Nucleus accumbens (tissue), 56 donors: ENCODE results near the gene MYRFL.
"Not testable (repeated sequence)": the region's sequence is repeated elsewhere in the genome, so short reads cannot be mapped to it uniquely, and the experiment has no call there.

Source experiments
- DNase-seq, 56 donors: peaks; one replicate each; lab custom pipeline; 2025; lab: John Stamatoyannopoulos, UW

MYRFL gene

DNA sequence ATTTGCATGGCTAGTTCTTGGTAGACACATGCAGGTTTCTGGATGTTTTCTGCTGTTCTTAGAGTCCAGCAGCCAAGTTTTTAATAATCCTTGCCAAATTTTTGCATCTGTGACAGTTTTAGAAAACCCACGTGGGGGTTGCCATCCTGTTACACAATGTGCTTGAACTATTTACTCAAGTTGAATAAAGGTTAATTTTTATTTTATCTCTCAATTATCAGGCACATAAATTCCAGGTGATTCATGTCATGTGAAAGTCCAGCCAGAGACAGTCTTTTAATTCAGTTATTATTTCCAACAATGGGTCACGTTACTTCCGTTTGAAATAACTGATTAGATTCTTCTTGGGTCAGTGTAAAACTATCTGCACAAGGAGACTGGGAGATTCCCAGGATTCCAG is 15.7 kb downstream of the MYRFL start:
- DNase-seq, result no peak

DNA sequence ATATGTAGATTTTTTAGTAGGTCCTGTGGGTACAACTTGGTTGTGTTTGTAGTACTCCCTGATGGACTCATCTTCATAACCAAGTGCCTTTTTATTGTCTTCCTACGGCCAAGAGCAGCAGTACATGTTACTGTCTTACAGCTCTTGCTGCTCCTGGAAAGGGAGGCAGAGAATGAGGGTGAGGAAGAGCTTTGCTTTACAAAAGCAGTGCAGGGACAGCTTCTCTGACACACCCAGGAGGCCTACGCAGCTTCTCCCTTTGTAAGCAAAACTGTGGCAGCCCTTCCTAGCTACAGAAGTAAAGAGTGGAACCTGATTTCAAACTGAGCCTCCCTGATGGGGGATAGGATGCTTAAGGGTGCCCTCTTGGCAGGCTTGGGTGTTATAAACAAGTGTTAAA is 18.6 kb downstream of the MYRFL start:
- no peak for DNase-seq

- no peak for DNase-seq
These were observed 19.4 kb downstream of the MYRFL start for GRCh38 chr12:69844416-69844815.

- no peak for DNase-seq
These were observed 19.8 kb downstream of the MYRFL start for GRCh38 chr12:69844836-69845235.

DNA sequence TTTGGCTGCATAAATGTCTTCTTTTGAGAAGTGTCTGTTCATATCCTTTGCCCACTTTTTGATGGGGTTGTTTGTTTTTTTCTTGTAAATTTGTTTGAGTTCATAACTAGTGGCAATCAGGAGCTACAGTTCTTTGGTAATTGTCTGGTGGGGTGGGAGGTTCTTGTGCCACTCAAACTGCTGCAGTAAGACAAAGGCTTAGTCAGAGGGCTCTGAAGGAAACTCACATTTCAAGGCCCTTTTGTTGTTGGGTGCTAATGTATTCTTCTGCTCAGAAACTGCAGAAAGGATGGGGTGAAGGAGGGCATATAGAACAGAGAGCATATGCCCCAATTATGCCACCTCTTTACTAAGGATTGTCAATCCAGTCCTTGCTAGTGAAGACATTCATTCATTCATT is 21.9 kb downstream of the MYRFL start:
- peak in 11 of 56 donors; percentile 1 to 29 (median 9) for DNase-seq

- DNase-seq, result no peak
These were observed 26.9 kb downstream of the MYRFL start for GRCh38 chr12:69851976-69852375.

DNA sequence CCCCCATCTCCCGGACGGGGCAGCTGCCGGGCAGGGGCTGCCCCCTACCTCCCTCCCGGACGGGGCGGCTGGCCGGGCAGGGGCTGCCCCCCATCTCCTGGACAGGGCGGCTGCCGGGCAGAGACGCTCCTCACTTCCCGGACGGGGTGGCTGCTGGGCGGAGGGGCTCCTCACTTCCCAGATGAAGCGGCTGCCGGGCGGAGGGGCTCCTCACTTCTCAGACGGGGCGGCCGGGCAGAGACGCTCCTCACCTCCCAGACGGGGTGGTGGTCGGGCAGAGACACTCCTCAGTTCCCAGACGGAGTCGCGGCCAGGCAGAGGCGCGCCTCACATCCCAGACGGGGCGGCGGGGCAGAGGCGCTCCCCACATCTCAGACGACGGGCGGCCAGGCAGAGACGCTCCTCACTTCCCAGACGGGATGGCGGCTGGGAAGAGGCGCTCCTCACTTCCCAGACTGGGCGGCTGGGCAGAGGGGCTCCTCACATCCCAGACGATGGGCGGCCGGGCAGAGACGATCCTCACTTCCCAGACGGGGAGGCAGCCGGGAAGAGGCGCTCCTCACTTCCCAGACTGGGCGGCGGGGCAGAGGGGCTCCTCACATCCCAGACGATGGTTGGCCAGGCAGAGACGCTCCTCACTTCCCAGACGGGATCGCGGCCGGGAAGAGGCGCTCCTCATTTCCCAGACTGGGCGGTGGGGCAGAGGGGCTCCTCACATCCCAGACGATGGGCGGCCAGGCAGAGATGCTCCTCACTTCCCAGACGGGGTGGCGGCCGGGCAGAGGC is 28.3 kb downstream of the MYRFL start:
- not testable (repeated sequence) for DNase-seq

DNA sequence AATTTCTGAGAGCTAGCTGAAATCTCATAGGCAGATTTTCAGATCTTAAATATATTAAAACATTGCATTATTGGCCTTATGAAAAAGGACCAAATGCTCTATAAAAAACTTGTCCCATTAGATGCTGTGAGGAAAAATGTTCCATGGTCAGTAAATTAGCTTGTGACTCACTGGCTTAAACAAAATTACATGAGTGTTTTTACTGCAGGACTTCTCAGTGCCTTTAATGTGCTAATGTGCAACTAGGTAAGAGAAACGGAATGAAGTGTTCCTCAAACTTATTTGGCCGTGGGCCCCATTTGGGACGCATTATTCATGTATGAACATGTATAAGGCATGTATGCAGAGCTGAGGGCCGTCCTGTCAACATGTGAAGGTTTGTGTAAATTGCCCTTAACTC is 41.7 kb downstream of the MYRFL start:
- no peak for DNase-seq

- DNase-seq, result no peak
These were observed 43.7 kb downstream of the MYRFL start for GRCh38 chr12:69868695-69869094.

GRCh38 chr12:69872804-69873203 is 47.8 kb downstream of the MYRFL start:
- DNase-seq, result no peak

GRCh38 chr12:69873429-69873828 is 48.4 kb downstream of the MYRFL start:
- DNase-seq, result no peak

GRCh38 chr12:69874606-69875005 is 49.6 kb downstream of the MYRFL start:
- no peak for DNase-seq

DNA sequence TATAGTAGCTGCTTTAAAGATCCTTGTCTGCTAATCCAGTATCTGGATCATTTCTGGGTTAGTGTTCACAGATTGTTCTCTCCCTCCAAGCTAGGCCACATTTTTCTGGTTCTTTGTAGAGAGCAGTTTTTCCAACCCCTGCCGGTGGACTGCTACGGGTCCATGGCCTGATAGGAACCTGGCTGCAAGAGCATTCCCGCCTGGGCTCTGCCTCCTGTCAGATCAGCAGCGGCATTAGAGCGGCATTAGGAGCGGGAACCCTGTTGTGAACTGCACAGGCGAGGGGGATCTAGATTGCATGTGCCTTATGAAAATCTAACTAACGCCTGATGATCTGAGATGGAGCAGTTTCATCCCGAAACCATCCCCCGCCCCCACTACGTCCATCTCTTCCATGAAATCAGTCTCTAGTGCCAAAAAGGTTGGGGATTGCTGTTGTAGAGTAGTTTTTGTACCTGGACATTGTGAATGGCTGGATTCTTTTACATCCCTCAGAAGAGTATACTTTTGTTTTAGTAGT is 50.4 kb downstream of the MYRFL start:
- no peak for DNase-seq

GRCh38 chr12:69879007-69879960 is 54.3 kb downstream of the MYRFL start:
- DNase-seq, result peak in 50 of 56 donors; percentile 7 to 88 (median 56)

GRCh38 chr12:69880571-69880970 is 55.5 kb downstream of the MYRFL start:
- DNase-seq, result no peak

GRCh38 chr12:69881771-69882170 is 56.7 kb downstream of the MYRFL start:
- DNase-seq, result no peak

GRCh38 chr12:69884386-69884785 is 59.4 kb downstream of the MYRFL start:
- DNase-seq, result no peak

DNA sequence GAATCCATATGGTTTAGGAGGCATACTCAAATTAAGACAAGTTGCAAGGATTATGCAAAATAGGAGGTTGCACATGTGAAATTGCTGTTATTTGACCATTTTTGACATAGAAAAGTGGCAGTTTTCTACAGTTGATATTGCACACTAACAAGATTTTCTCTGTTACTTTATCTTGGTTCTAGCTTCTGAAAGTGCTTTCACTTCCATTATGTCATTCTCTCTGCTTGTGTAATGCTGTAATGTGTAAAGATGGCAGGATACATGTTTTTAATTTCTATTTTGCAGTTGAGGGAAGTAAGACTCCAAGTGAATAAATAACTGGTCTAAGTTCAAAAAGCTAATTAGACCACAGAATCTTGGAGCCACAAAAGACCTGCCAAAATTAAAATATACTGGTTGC is 60.6 kb downstream of the MYRFL start:
- DNase-seq, result no peak

DNA sequence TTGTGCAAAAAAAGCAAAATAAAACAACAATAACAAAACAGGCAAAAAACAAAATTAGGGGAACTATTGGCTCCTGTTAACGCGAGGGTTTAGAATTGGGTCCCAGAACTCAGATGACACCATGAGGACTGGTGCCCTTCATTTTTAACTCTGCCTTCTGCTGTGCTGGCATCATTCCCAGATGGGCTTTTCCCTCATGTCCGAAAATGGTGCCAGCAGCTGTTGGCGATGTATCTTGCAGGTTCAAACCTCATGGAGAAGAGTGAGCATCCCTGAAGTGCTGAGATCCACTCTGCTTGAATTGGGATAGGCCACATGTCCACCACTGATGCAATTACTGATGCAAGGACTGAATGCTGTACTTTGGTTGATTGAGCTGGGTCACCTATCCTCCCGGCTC is 61.1 kb downstream of the MYRFL start:
- DNase-seq, result no peak

- no peak for DNase-seq
These were observed 61.7 kb downstream of the MYRFL start for GRCh38 chr12:69886715-69887114.

DNA sequence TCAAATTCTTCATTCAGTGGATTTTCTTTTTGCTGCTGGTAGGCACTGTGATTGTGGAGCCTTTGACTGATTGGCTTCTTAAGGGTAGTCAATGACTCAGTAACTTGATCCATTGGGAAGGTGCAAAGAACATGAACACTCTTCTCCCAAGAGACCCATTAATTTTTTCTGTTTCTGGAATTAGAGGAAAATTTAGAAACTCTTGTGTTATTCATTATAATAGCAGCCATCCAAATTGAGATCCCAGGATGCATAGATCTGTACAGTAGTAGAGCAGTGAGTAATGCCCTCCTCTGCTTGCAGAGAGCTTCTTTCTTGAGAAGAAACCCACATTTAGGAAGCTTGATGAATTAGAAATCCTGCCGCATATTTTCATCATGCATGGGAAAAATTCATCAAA is 63.9 kb downstream of the MYRFL start:
- DNase-seq, result no peak
